Activated naive CD4-positive, alpha-beta T cell treated with anti-CD3 and anti-CD28 coated beads, Interleukin-2, amount 50 U/mL, for 24 hours (primary cell): Measurements from ENCODE around the gene SEC16A.
A peak's percentile ranks its signal among the peaks of the same experiment; 100 is the strongest.

ENCODE experiments used
- H3K27ac Mint-ChIP-seq: one replicate; pipeline ENCODE4 v1.8.0; 2021; ENCODE audit warnings: mild to moderate bottlenecking, mixed read lengths
- H3K27me3 Mint-ChIP-seq: one replicate; pipeline ENCODE4 v1.8.0; 2021; ENCODE audit warnings: mixed read lengths
- H3K36me3 Mint-ChIP-seq: one replicate; pipeline ENCODE4 v1.8.0; 2021; ENCODE audit warnings: mixed read lengths
- H3K4me1 Mint-ChIP-seq: one replicate; pipeline ENCODE4 v1.8.0; 2021; ENCODE audit warnings: mixed read lengths
- H3K4me3 Mint-ChIP-seq: one replicate; pipeline ENCODE4 v1.8.0; 2021; ENCODE audit warnings: mild to moderate bottlenecking, mixed read lengths
- H3K9me3 Mint-ChIP-seq: one replicate; pipeline ENCODE4 v1.8.0; 2021; ENCODE audit warnings: mixed read lengths

Gene SEC16A

GRCh38 chr9:136401173-136401922 is 81.5 kb downstream of the SEC16A start:
- H3K9me3 Mint-ChIP-seq: no peaks in the 10 kb centered on the region
- peaks cover 60% of the 10 kb centered on the region for H3K4me1 Mint-ChIP-seq
- H3K27ac Mint-ChIP-seq: peak overlapping the region; percentile 91
- peak overlapping the region; percentile 58 for H3K4me3 Mint-ChIP-seq
- peaks cover 6% of the 10 kb centered on the region for H3K36me3 Mint-ChIP-seq
- H3K27me3 Mint-ChIP-seq: no peaks in the 10 kb centered on the region

- H3K27me3 Mint-ChIP-seq: no peaks in the 10 kb centered on the region
- H3K9me3 Mint-ChIP-seq: no peaks in the 10 kb centered on the region
- H3K36me3 Mint-ChIP-seq: peaks cover 7% of the 10 kb centered on the region
- peaks cover 54% of the 10 kb centered on the region for H3K4me1 Mint-ChIP-seq
- H3K4me3 Mint-ChIP-seq: peak within 1 kb of the TSS; percentile 94
- H3K27ac Mint-ChIP-seq: peak within 1 kb of the TSS; percentile 84
Measured at GRCh38 chr9:136400038-136400834, 82.6 kb downstream of the SEC16A start, which contains the start of gene SNAPC4. Gene SNAPC4, minus strand, starts transcription at chr9:136400170. Its CDS starts 1,742 bp downstream, at chr9:136398428.

- Mint-ChIP-seq H3K27ac (peak overlapping the region; percentile 84), H3K4me1 (peaks cover 46% of the 10 kb centered on the region), H3K4me3 (peak overlapping the region; percentile 94), H3K36me3 (peaks cover 9% of the 10 kb centered on the region), H3K9me3 (no peaks in the 10 kb centered on the region), H3K27me3 (no peaks in the 10 kb centered on the region)
Measured at GRCh38 chr9:136399176-136400037, 83.4 kb downstream of the SEC16A start.

GRCh38 chr9:136398286-136398685 is 84.6 kb downstream of the SEC16A start:
- H3K9me3 Mint-ChIP-seq: no peaks in the 10 kb centered on the region
- H3K36me3 Mint-ChIP-seq: peaks cover 9% of the 10 kb centered on the region
- no peaks in the 10 kb centered on the region for H3K27me3 Mint-ChIP-seq
- H3K27ac Mint-ChIP-seq: no peak overlapping the region
- peak overlapping the region; percentile 94 for H3K4me3 Mint-ChIP-seq
- H3K4me1 Mint-ChIP-seq: peaks cover 35% of the 10 kb centered on the region

GRCh38 chr9:136397643-136398042 is 85.2 kb downstream of the SEC16A start:
- Mint-ChIP-seq H3K4me3 (no peak overlapping the region), H3K27me3 (no peaks in the 10 kb centered on the region), H3K4me1 (peaks cover 33% of the 10 kb centered on the region), H3K36me3 (peaks cover 9% of the 10 kb centered on the region), H3K9me3 (no peaks in the 10 kb centered on the region), H3K27ac (no peak overlapping the region)

GRCh38 chr9:136396219-136396515 is 86.7 kb downstream of the SEC16A start:
- H3K27ac Mint-ChIP-seq: no peak overlapping the region
- no peak overlapping the region for H3K4me3 Mint-ChIP-seq
- peaks cover 11% of the 10 kb centered on the region for H3K36me3 Mint-ChIP-seq
- H3K9me3 Mint-ChIP-seq: no peaks in the 10 kb centered on the region
- no peaks in the 10 kb centered on the region for H3K27me3 Mint-ChIP-seq
- peaks cover 28% of the 10 kb centered on the region for H3K4me1 Mint-ChIP-seq

GRCh38 chr9:136395345-136396218 is 87.3 kb downstream of the SEC16A start:
- no peak overlapping the region for H3K4me3 Mint-ChIP-seq
- H3K4me1 Mint-ChIP-seq: peaks cover 26% of the 10 kb centered on the region
- no peaks in the 10 kb centered on the region for H3K9me3 Mint-ChIP-seq
- no peak overlapping the region for H3K27ac Mint-ChIP-seq
- H3K27me3 Mint-ChIP-seq: no peaks in the 10 kb centered on the region
- peaks cover 11% of the 10 kb centered on the region for H3K36me3 Mint-ChIP-seq

GRCh38 chr9:136395020-136395340 is 87.9 kb downstream of the SEC16A start:
- no peaks in the 10 kb centered on the region for H3K9me3 Mint-ChIP-seq
- H3K36me3 Mint-ChIP-seq: peaks cover 12% of the 10 kb centered on the region
- no peak overlapping the region for H3K4me3 Mint-ChIP-seq
- H3K27me3 Mint-ChIP-seq: no peaks in the 10 kb centered on the region
- no peak overlapping the region for H3K27ac Mint-ChIP-seq
- H3K4me1 Mint-ChIP-seq: peaks cover 24% of the 10 kb centered on the region

GRCh38 chr9:136394312-136395019 is 88.4 kb downstream of the SEC16A start:
- H3K27ac Mint-ChIP-seq: no peak overlapping the region
- peaks cover 15% of the 10 kb centered on the region for H3K36me3 Mint-ChIP-seq
- H3K9me3 Mint-ChIP-seq: no peaks in the 10 kb centered on the region
- no peaks in the 10 kb centered on the region for H3K27me3 Mint-ChIP-seq
- H3K4me3 Mint-ChIP-seq: no peak overlapping the region
- peaks cover 24% of the 10 kb centered on the region for H3K4me1 Mint-ChIP-seq

- peaks cover 16% of the 10 kb centered on the region for H3K4me1 Mint-ChIP-seq
- H3K4me3 Mint-ChIP-seq: no peak overlapping the region
- H3K9me3 Mint-ChIP-seq: no peaks in the 10 kb centered on the region
- no peak overlapping the region for H3K27ac Mint-ChIP-seq
- no peaks in the 10 kb centered on the region for H3K27me3 Mint-ChIP-seq
- H3K36me3 Mint-ChIP-seq: peaks cover 13% of the 10 kb centered on the region
Measured at GRCh38 chr9:136393531-136393930, 89.3 kb downstream of the SEC16A start.

GRCh38 chr9:136392538-136393449 is 90.0 kb downstream of the SEC16A start:
- no peaks in the 10 kb centered on the region for H3K27me3 Mint-ChIP-seq
- no peak overlapping the region for H3K4me3 Mint-ChIP-seq
- H3K36me3 Mint-ChIP-seq: peaks cover 13% of the 10 kb centered on the region
- H3K27ac Mint-ChIP-seq: no peak overlapping the region
- H3K9me3 Mint-ChIP-seq: no peaks in the 10 kb centered on the region
- H3K4me1 Mint-ChIP-seq: peaks cover 12% of the 10 kb centered on the region

GRCh38 chr9:136391737-136392537 is 90.9 kb downstream of the SEC16A start:
- Mint-ChIP-seq H3K27ac (no peak overlapping the region), H3K4me3 (no peak overlapping the region), H3K27me3 (no peaks in the 10 kb centered on the region), H3K36me3 (peaks cover 16% of the 10 kb centered on the region), H3K9me3 (no peaks in the 10 kb centered on the region), H3K4me1 (peaks cover 9% of the 10 kb centered on the region)
